Fibroblast of mammary gland (primary cell): ENCODE results near the gene HPCAL1.

Experiments
- DNase-seq: peaks from one replicate; pipeline ENCODE4 v3.0.0-alpha.2; 2010; ENCODE audit warnings: low read depth
- H3K4me3 ChIP-seq: 2 replicates; pipeline ENCODE4 v1.5.1; 2011; ENCODE audit warnings: low read depth, mild to moderate bottlenecking, low read length, moderate library complexity; ENCODE audit not compliant: control insufficient read depth
- TF ChIP-seq, protein P1 (sequence below): conservative IDR thresholded peaks from 2 replicates; pipeline ENCODE4 v1.5.1; 2011; ENCODE audit warnings: low read depth, low read length, inconsistent platforms; ENCODE audit not compliant: control insufficient read depth, insufficient read depth

Gene HPCAL1

DNA sequence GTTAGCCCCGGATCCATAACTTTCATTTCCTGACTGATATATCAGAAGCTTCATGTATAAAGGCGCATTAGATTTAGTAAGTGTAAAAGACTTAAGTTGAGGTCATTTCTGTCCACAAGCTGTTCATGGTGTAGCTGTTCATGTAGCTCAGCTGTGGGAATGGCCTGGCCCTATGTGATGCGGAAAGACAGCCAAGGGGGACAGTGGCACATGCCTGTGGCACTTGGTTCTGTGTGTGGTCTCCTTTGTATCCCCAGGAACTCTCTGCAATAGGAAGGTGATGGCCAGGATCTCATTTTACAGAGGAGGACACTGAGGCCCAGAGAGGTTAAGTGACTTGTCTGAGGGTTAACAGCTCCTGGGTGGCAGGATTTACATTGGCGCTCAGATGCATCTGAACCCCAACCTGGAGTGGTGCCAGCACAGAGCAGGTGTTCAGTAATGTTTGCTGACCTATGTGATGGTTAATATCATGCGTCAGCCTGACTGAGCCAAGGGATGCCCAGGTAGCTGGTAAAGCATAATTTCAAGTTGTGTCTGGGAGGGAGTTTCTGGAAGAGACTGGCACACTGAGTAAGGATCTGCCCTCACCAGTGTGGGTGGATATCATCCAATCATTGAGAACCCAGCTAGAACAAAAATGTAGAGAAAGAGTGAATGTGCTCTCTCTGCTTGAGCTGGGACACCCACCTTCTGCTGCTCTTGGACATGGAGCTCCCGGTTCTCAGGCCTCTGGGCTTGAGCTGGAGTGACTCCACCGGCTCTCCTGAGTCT, 25.4 kb downstream of the HPCAL1 start:
- TF ChIP-seq, protein P1, sequence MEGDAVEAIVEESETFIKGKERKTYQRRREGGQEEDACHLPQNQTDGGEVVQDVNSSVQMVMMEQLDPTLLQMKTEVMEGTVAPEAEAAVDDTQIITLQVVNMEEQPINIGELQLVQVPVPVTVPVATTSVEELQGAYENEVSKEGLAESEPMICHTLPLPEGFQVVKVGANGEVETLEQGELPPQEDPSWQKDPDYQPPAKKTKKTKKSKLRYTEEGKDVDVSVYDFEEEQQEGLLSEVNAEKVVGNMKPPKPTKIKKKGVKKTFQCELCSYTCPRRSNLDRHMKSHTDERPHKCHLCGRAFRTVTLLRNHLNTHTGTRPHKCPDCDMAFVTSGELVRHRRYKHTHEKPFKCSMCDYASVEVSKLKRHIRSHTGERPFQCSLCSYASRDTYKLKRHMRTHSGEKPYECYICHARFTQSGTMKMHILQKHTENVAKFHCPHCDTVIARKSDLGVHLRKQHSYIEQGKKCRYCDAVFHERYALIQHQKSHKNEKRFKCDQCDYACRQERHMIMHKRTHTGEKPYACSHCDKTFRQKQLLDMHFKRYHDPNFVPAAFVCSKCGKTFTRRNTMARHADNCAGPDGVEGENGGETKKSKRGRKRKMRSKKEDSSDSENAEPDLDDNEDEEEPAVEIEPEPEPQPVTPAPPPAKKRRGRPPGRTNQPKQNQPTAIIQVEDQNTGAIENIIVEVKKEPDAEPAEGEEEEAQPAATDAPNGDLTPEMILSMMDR, result no peak
- H3K4me3 ChIP-seq, result no peak overlapping the region
- DNase-seq, result no peak

DNA sequence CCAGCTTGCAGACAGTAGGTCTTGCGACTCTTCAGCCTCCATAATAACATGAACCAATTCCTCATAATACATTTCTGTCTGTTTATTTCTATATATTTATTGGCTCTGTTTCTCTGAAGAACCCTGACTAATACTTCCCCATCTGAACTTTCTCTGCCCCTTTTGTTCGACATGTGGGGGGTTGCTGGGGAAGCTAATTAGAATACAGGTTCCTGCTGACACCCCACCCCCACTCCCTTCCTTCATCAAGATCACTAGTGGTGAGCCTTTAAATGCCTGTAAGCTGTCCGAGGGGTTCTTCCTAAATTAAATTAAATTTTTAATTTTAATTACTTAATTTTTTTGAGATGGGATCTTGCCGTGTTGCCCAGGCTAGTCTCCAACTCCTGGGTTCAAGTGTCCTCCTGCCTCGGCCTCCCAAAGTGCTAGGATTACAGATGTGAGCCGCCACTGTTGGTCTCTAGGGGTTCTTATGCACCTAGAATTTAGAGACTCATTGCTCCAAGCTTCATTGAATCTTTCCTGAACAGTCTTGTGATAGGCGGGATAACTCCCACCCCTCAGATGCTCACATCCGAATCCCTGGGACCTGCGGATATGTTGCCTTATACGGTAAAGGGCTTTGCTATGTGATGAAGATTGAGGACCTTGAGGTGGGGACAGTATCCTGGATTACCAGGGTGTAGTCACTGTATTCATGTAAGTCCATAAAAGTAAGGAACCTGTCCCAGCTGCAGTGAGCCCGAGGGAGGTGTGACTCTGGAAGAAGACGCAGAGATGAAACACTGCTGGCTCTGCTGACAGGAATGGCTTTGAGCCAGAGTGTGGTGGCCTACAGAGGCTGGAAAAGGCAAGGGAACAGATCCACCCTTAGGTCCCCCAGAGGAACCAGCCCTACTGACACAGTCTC, 26.2 kb downstream of the HPCAL1 start:
- no peak overlapping the region for H3K4me3 ChIP-seq
- TF ChIP-seq, protein P1, result no peak
- DNase-seq, result no peak

DNA sequence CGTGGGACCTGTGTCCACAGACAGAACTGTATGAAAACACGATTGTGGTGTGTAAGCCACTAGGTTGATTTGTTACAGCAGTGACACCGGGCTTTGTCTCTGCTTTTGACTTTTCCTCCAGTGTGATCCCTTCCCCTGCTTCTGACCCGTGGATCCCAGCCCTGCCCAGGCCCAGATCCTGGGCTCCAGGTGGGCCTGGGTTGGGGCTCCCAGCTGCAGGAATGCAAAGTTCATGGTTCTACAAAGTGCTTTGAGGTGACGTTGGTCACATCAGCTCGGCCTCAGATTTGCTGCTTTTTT, 26.8 kb downstream of the HPCAL1 start:
- no peak for DNase-seq
- no peak overlapping the region for H3K4me3 ChIP-seq
- TF ChIP-seq, protein P1, result no peak

DNA sequence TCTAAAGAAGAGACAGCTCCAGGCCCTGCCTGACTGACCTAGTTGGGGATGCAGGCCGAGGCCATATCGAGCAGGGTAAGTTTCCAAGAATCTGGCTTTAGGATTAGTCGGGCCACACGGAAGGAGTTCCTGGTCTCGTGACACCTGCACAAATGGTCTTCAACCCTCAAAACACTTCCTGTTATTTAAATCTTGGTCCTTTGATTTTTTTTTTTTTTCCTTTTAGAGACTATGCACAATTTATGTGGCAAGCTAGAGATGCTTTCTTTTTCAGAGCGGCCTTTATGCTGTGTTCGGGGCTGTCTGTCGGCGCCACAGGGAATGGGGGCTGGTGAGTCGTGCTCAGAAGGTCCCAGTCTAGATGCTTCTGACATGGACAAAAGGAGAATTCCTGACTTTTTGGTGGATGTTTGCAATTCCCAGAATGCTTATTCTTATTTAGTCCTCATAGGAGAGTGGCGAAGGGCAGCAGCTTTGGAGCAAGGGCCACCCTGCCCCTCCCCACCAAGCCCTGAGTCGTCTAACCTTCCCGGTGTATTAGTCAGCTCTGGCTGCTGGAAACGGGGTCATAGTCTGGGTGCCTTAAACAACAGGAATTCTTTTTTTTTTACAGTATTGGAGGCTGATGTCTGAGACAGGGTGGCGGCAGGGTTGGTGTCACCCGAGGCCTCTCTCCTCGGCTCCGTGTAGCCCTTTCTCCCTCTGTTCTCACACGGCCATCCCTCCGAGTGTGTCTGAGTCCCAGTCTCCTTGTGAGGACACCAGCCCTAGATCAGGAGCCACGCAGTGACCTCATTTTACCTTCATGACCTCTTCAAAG, 27.4 kb downstream of the HPCAL1 start:
- DNase-seq, result peak; percentile 54
- H3K4me3 ChIP-seq, result no peak overlapping the region
- TF ChIP-seq, protein P1, result no peak

DNA sequence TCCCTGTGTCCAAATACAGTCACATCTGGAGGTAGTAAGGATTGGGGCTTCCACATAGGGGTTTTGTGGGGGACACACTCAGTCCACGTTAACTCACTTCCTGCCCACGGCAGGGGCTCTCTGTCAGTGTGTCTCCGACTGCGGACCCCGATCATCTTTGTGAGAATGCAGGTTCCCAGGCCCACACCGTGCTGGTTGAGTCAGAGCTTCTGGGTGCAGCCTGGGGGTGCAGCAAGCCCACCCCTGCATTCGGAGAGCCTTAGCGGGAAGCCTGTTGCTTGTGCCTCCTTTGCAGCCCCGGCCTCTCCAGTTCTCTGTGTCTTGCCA, 28.0 kb downstream of the HPCAL1 start:
- no peak overlapping the region for H3K4me3 ChIP-seq
- TF ChIP-seq, protein P1, result no peak
- no peak for DNase-seq

DNA sequence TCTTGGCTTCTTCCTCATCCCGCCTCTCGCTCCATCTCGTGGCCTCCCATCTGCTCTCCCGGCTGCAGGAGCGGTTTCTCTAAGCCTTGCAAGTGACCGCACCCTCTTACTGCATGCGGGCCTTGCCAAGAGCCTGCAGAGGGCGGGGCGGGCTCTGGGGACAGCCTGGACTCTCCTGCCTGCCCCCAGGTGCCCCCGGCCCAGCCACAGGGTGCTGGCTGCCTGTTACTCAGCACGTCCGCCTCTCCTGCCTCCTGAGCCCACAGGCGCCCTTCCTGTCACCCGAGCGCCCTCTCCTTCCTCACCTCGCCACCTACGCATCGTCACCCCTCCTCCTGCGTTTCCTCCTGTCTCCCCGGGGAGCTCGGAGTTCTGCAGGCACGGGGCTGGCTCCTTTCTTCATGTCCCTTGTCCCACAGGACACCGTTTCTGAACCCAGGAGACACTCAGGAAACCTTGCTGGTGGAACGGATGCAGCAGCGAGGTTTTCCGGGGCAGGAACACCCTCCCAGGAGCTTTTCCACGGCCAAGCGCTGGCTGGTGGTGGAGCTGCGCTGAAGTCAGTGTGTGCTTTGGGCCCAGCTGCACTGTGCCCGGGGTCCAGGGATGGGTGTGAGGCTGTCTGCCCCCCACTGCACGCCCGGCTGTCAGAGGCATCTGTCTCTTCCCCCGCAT, 28.5 kb downstream of the HPCAL1 start:
- DNase-seq, result peak; percentile 65
- TF ChIP-seq, protein P1, result no peak
- H3K4me3 ChIP-seq, result no peak overlapping the region
